HFFc6 (cell line): ENCODE data around the gene TMBIM1. TPM values are rescaled to one million over a fixed set of nuclear protein-coding genes. Genes with fewer than 3 reads are reported as not detected.
A peak's percentile ranks its signal among the peaks of the same experiment; 100 is the strongest.
"Not testable (repeated sequence)": the region's sequence is repeated elsewhere in the genome, so short reads cannot be mapped to it uniquely, and the experiment has no call there.

ENCODE experiments used
- DNase-seq: peaks from one replicate; pipeline ENCODE4 v3.0.0-alpha.2; 2018
- H3K27ac Mint-ChIP-seq: 2 replicates; pipeline ENCODE4 v1.8.0; 2020; ENCODE audit warnings: mild to moderate bottlenecking, mixed read lengths
- H3K27me3 Mint-ChIP-seq: 2 replicates; pipeline ENCODE4 v1.8.0; 2021; ENCODE audit warnings: mild to moderate bottlenecking, moderate library complexity, mixed read lengths; ENCODE audit not compliant: insufficient read depth
- H3K36me3 Mint-ChIP-seq: 2 replicates; pipeline ENCODE4 v1.8.0; 2021; ENCODE audit warnings: low read depth, mixed read lengths
- H3K4me1 Mint-ChIP-seq: 2 replicates; pipeline ENCODE4 v1.8.0; 2020; ENCODE audit warnings: low read depth, mixed read lengths
- H3K4me3 Mint-ChIP-seq: 2 replicates; pipeline ENCODE4 v1.8.0; 2020; ENCODE audit warnings: mild to moderate bottlenecking, moderate library complexity, mixed read lengths
- H3K9me3 Mint-ChIP-seq: 2 replicates; pipeline ENCODE4 v1.8.0; 2020; ENCODE audit warnings: mild to moderate bottlenecking, mixed read lengths
- CTCF ChIP-seq: fragments of 200-600 bp; sonication (generic); IDR thresholded peaks from 2 replicates; pipeline ENCODE4 v1.5.0; 2021; ENCODE audit warnings: antibody characterized with exemption, mild to moderate bottlenecking
- total RNA-seq, 6 experiments: library from RNA; stranded (reverse); fragmentation: NEBNext Ultra II Directional; extraction: Animal tissue kit (Norgen Biotek cat#: 25700); gene quantifications; 2 replicates in 1 of 6; 3 replicates in 5 of 6; pipeline ENCODE4 v1.2.3, GENCODE V29; 2021

TMBIM1 gene
- total RNA-seq, 6 experiments from 2014 or later = 163 to 187 (median 176) TPM

- no peak overlapping the region for H3K4me3 Mint-ChIP-seq
- H3K27me3 Mint-ChIP-seq = peaks cover 3% of the 10 kb centered on the region
- peaks cover 28% of the 10 kb centered on the region for H3K4me1 Mint-ChIP-seq
- DNase-seq = no peak
- TF ChIP-seq CTCF = no peak
- no peaks in the 10 kb centered on the region for H3K9me3 Mint-ChIP-seq
- H3K27ac Mint-ChIP-seq = no peak overlapping the region
- H3K36me3 Mint-ChIP-seq = peaks cover 4% of the 10 kb centered on the region; the same call in 1 of the 2 replicates
Observed at GRCh38 chr2:218275371-218276072, 16.8 kb downstream of the TMBIM1 start.

- Mint-ChIP-seq H3K27me3 (peaks cover 3% of the 10 kb centered on the region; the same call in 1 of the 2 replicates), H3K36me3 (peaks cover 4% of the 10 kb centered on the region; the same call in 1 of the 2 replicates), H3K4me3 (no peak overlapping the region), H3K9me3 (no peaks in the 10 kb centered on the region), H3K27ac (no peak overlapping the region; the same call in 1 of the 2 replicates), H3K4me1 (peaks cover 28% of the 10 kb centered on the region)
- TF ChIP-seq CTCF = no peak
- DNase-seq = no peak
Observed at GRCh38 chr2:218274586-218274985, 17.7 kb downstream of the TMBIM1 start.

GRCh38 chr2:218273908-218274249 is 18.4 kb downstream of the TMBIM1 start:
- H3K27me3 Mint-ChIP-seq = peaks cover 3% of the 10 kb centered on the region; the same call in 1 of the 2 replicates
- TF ChIP-seq CTCF = no peak
- H3K9me3 Mint-ChIP-seq = no peaks in the 10 kb centered on the region
- DNase-seq = no peak
- H3K4me3 Mint-ChIP-seq = no peak overlapping the region
- H3K36me3 Mint-ChIP-seq = peaks cover 9% of the 10 kb centered on the region; the same call in 1 of the 2 replicates
- H3K4me1 Mint-ChIP-seq = peaks cover 35% of the 10 kb centered on the region
- H3K27ac Mint-ChIP-seq = peak overlapping the region; percentile 62

GRCh38 chr2:218273214-218273907 is 18.9 kb downstream of the TMBIM1 start:
- not testable (repeated sequence) for H3K9me3 Mint-ChIP-seq, H3K36me3 Mint-ChIP-seq, H3K4me3 Mint-ChIP-seq, DNase-seq, H3K27me3 Mint-ChIP-seq
- H3K27ac Mint-ChIP-seq = peak overlapping the region; percentile 62
- peaks cover 35% of the 10 kb centered on the region for H3K4me1 Mint-ChIP-seq

- Mint-ChIP-seq H3K36me3 (peaks cover 9% of the 10 kb centered on the region; the same call in 1 of the 2 replicates), H3K27ac (peak overlapping the region; percentile 79), H3K27me3 (peaks cover 3% of the 10 kb centered on the region; the same call in 1 of the 2 replicates), H3K4me1 (peaks cover 35% of the 10 kb centered on the region), H3K4me3 (peak overlapping the region; percentile 90), H3K9me3 (no peaks in the 10 kb centered on the region)
- peak; percentile 94 for TF ChIP-seq CTCF
- peak; percentile 89 for DNase-seq
Observed at GRCh38 chr2:218272531-218273212, 19.6 kb downstream of the TMBIM1 start.
